HT1080 (cell line): ENCODE measurements around the gene EXOSC10. TPM values are rescaled to one million over a fixed set of nuclear protein-coding genes. Genes with fewer than 3 reads are reported as not detected.

Source experiments
- DNase-seq: peaks from one replicate; pipeline ENCODE4 v3.0.0-alpha.2; 2015; ENCODE audit warnings: low read depth
- polyA plus RNA-seq, 2 experiments: library from polyadenylated mRNA; depleted of rRNA; stranded (reverse); fragments of >200 nt; gene quantifications; 2 replicates each; pipeline ENCODE4 v1.2.3, GENCODE V29; 2015
- total RNA-seq: library from RNA; depleted of rRNA; stranded (reverse); fragments of >200 nt; shearing (Covaris generic); gene quantifications from 2 replicates; pipeline ENCODE4 v1.2.3, GENCODE V29; 2014; rRNA removed

EXOSC10 gene
- 80.8 and 84.8 TPM in 2 replicates for total RNA-seq
- polyA plus RNA-seq (2015; cell fraction: cytosol; rRNA removed): 51.3 and 54.4 TPM in 2 replicates
- polyA plus RNA-seq (2015; cell fraction: nucleus; rRNA removed): 183 and 203 TPM in 2 replicates

DNA sequence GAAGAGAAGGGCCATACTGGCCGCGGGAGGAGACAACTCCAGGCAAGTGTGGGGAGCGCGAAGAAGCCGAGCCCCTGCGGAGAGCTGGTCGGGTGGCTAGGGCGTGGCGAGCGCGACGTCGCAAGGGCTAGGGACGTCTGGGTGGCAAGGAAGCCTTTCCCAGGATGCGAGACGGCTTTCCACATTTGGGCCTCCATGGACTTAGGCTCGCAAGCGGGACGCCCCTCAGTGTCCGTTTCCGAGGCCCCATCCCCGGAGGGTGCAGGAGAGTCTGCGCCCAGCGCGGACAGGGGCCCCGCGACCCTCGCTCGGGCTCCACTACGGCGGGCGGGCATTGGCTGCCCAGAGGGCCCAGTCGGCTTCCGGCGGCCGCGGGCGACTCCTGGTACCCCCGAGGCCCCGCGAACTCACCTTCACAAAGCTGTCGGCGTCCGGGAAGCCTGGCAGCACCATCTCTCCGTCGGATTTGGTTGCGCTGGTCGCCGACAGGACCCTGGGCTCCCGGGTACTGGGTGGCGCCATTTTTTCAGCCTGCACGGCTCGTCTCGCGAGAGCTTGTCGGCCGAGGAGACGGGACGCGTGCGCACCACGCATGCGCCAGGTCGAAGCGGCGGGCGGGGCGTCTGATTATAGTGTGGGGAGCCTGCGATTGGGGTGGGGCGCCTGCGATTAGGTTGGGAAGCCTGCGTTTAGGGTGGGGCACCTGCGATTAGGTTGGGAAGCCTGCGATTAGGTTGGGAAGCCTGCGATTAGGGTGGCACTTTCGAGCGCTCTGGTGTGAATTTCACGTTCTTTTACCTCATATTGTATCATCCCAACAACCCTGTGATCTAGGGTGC lies at the start of gene EXOSC10:
Gene EXOSC10, minus strand, starts transcription at position 560 of the 839 bp plus-strand sequence. Its CDS starts 38 bp downstream, at position 522.
- DNase-seq: peak; percentile 84

GRCh38 chr1:11147197-11147770 lies 47.6 kb upstream of the EXOSC10 start:
- no peak for DNase-seq

DNA sequence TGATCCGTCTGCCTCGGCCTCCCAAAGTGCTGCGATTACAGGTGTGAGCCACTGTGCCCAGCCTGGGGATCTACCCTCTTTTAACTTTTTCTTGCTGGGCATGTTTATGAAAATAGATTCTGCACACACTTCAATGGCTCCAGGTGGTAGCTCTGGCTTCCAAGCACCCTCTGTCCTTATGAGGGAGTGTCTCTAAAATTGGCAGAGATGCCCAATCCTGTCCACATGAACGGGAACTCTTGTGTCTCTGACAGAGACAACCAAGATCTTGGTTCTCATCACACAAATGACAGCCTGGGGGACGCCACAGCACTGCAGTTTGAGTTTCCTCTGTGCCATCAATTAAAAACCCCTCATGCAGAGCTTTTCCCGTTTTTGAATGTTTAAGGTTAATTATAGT lies 46.1 kb upstream of the EXOSC10 start:
- DNase-seq: no peak

DNA sequence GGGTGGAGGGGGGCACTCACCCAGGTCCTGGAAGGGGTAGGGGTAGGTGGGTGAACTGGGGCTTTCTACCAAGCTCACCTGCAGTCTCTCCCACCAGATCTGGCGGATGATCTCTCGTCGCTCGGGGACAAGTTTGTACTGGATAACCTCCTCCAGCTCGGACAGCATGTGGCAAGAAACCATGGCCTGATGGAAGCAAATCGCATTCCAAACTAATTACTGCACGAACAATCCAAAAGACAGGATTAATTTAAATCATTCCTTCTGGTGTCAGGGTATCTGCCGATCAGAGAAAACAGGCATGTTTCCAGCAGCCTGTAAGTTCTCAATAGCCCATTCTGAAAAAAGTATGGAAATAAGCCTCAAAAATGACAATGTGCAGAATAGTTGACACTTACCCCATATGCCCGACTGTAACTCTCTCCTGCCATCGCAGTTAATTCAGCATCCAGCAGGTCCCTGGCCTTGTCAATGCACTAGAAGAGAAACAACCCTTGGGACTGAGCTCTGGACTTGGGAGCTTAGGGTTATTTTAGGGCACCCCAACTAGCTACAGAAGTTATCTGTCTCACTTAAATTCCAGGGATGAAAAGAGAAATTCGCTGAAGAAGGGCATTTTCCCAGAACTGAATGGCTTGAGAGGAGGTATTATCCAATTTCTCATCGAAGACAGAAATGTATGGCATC lies 45.0 kb upstream of the EXOSC10 start:
- no peak for DNase-seq

- DNase-seq: no peak
Observed at GRCh38 chr1:11143907-11144306, 44.2 kb upstream of the EXOSC10 start.

DNA sequence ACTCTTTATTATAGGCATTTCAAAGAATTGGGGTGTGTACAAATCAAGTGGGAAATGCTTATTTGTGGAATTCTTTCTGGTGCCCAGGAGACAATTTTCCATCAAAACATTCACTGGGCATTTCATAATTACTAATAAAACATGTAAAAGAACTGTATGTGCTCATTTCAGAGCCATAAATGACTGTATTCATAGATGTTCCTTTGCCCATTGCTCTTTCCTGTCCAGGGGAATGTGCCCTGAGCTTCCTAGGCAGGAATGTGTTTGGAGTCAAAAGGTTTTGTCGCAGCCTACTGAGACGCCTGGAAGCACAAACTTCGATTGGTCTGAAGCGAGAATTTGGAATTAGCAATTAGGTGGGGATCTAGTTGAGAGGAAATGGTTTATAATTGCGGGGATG lies 43.7 kb upstream of the EXOSC10 start:
- no peak for DNase-seq

DNA sequence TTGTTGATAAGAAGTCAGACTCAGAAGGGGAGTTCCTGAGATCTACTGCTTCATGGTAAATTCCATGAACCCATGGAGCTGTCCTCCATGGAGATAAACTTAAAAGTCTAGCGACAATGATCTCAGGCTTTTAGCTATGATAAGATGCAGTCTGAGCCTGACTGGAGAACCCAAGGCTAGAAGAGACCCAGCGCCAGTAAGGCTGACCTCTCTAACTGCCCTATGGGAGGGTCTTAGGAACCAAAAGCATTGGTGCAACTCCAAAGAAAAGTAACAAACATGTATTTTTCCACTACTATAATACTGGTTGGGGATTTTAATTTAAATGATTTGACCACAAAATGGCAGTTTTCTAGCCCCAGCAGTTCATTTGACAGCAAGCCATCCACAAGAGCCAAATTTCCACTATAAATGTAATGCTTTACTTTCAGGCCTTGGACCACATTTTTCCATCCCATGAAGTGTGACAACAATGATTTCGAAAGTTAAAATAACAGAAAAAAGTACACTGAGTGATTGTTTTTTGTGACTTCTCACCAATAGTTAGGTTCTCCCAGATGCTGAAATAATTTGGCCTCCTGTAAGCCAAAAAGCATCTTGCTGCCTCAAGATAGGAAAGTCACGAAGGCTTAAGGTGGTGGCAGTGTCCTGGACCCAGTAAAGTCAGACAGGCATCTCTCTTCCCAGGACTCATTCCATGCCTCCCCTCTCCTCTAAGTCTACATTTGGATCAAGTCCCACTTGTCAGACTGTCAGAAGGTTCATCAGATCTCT lies 43.1 kb upstream of the EXOSC10 start:
- no peak for DNase-seq

DNA sequence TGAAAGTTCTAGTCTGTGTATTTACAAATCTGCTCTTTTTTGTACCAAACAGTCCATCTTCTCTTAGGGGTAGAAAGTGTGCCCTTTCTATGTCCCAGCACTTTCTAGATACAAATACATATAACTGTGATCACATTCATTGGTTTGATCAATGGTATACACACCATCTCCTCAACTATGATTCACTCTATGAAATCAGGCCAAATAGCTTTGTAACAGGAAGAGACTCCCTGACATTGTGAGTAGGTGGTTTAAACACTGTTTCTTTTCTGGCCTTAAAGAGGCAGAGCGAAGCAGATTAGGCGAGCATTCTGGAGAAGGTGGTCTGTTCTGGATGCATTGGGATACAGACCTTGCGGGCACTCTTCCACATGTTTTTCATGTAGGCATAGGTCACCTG lies 39.3 kb upstream of the EXOSC10 start:
- peak; percentile 24 for DNase-seq

DNA sequence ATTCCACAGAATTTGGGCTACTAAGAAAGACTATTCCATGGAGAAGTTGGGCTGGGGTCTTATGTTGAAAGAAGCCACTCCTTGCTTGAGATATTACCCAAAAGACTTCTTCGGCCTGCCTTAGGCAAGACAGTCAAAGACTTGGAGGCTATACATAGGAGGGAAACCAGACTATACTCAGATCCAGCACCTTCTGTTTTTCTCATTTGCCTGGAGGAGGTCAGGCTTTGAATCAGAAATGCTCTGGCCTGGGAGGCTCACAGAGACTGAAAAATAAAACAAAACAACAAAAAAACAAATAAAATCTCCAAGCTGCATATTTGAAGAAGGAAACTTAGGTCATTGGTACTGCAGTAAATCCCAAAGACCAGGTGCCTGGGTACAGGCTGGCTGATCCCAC lies 38.4 kb upstream of the EXOSC10 start:
- DNase-seq: no peak

GRCh38 chr1:11134898-11135266 lies 35.2 kb upstream of the EXOSC10 start:
- no peak for DNase-seq

GRCh38 chr1:11134251-11134897 lies 34.7 kb upstream of the EXOSC10 start:
- peak; percentile 55 for DNase-seq

DNA sequence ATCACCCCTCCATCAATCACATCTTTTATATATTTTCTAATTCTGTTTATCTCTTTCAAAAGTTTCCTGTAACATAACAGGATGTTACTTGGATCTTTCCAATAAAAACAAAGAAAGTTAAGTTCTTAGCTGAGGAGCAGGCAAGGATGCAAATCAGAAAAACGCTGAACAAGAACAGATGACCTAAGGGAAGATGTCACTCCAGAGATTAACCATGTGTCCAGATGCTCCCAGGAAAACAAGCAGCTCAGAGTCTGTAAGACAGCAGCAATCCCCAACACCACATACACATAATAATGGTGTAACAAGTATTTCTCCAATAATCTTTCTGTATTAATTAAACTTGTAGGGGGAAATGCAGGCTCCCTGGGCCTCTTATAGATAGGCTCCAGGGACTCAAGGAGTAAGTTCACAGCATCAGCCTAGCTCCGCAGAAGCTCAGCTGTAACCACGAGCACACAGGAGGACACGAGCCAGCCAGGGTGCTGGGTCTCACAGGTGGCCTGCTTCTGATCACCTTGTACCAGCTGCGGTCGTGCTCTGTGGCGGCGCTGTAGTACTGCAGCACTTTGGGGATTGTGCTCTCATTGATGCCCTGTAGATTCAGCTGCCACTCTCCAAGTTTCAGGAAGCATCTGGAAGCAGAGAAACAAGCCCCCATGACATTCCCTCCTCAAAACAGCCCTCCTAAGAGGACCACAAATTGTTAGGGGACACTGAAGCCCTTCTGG lies 33.1 kb upstream of the EXOSC10 start:
- no peak for DNase-seq

DNA sequence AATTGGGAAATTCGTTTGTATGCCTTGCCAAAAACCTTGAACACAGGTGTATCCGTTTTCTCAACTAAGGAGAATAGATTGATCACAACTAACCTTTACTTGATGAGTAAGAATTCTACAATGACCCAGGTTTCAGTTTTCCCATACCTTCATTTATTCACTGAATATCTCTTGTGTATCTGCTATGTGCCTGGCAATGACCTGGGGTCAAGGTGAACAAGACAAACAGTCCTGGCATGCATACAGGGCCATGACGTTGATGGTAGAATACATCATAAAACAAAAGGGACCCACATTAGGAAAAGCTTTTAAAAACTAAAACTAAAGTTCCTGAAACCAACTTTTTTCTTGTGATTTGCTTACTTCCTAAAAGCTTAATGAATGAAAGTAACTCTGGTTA lies 32.1 kb upstream of the EXOSC10 start:
- DNase-seq: no peak

- no peak for DNase-seq
Observed at GRCh38 chr1:11130406-11130805, 30.7 kb upstream of the EXOSC10 start.

DNA sequence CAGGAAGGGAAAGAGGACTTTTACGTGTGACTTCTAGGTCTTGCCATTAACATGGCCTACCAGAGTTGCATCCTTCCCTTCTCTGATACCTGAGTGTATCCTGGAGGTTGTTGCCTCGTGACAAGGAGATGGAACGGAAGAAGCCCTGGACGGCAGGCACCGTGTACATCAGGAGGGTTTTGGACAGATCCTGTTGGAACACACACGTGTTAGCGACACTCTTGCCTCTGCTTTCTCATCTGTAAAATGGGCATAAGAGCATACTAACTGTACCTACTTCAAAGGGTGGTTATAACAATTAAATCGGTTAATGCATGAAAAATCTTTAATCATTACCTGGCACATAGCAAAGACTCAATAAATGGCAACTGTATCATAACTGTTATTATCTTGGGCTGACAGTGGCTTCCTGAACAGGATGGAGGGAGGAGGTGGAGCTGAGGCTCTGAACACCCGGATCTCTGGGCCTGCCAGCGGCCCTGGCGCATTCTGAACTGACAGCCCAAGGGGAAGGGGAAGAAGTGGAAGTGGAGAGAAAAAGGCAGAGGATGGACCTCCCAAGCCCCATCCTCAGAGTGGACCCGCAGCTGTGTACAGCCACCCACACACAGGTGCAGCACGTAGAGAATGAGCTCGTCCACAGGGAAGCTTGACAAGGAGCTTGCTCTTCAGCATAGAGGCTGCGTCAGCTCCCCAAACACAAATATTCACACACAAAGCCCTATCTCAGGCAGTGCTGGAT lies 30.2 kb upstream of the EXOSC10 start:
- DNase-seq: no peak

- DNase-seq: no peak
Observed at GRCh38 chr1:11126569-11126968, 26.9 kb upstream of the EXOSC10 start.

DNA sequence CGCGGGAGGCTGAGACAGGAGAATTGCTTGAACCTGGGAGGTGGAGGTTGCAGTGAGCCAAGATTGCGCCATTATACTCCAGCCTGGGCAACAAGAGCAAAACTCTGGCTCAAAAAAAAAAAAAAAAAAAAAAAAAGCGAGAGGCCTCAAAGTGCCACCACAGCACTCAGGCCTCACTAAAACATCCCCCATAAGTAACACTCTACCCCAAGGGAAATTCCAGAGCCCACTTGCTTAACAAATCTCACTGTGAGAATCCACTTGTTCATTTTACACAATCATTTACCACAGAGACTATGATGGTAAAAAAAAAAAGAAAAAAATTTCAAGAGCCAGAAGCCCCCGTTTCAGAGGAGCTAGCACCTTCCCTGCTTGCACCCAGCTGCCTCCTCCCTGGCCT lies 26.3 kb upstream of the EXOSC10 start:
- DNase-seq: no peak

DNA sequence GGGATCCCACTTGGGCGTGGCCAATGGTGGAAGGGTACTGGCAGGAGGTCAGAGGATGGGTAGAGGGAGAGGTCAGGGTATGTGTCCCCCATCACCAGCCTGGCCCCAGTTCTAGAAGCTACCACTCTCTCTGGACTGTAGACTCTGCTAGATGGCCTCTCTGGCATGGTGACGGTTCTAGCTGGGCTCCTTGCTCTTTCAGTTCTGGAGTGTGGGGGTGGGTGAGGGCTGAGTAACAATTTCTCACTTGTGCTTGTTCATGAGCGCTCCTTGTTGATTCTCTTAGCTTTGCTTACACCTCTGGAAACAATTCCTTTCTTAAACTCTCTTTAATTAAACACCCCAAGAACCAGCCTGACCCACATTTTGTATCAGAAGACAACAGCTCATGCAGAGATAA lies 25.3 kb upstream of the EXOSC10 start:
- no peak for DNase-seq

DNA sequence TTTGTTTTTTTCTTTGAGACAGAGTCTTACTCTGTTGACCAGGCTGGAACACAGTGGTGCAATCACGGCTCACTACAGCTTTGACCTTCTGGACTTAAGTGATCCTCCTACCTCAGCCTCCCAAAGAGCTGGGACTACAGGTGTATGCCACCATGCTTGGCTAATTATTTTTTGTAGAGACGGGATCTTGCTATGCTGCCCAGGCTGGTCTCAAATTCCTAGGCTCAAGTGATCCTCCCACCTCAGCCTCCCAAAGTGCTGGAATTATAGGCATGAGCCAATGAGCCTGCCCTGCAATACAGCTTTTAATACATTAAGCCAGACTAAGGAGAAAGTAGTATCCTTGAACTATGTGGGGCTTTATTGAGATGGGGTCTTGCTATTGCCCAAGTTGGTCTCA lies 16.6 kb upstream of the EXOSC10 start:
- no peak for DNase-seq

DNA sequence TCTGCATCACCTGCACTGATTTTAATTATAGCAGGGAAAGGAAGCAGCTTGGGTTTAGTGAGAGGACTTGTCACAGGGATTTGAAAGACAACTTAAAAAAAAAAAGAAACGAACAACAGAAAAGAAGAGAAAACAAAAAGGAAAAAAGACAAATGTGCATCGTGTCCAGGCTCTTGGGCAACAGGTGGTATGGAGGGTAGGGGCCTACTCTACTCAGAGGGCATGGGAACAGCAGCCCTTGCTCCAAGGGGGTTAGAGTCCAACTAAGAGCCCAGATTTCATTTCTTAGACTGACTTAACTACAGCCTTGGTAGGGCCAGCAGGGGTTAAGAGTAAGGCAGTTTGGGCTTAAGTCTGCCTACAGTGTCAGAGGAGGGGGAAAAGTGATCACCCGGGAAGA lies 15.3 kb upstream of the EXOSC10 start:
- no peak for DNase-seq
